ENCODE measurements around the gene NMUR2.

GRCh38 chr5:152389208-152389849, 15.8 kb downstream of the NMUR2 start:
- TF ChIP-seq CTCF (IDR thresholded peaks at IDR 0.05; ENCODE audit: low read depth, low read length, poor library complexity, severe bottlenecking) (no peak), EZH2phosphoT487 (IDR thresholded peaks at IDR 0.05; ENCODE audit: borderline replicate concordance, low read length) (no peak)
